HEK293 (cell line): Measurements from ENCODE around the gene NPHP1.

Experiments used
- CTCF ChIA-PET: fragments of 350-600 bp; formaldehyde crosslinking; extraction: SDS; loops from one replicate; lab custom pipeline; 2021; ENCODE audit warnings: antibody characterized with exemption; lab: Yijun Ruan, JAX
- POLR2A ChIA-PET: fragments of 300-600 bp; formaldehyde crosslinking; extraction: SDS; loops from one replicate; lab custom pipeline; 2020; ENCODE audit warnings: antibody characterized with exemption, inconsistent platforms; lab: Yijun Ruan, JAX
- H3K27ac ChIP-seq: fragments of 200-500 bp; sonication (Bioruptor generic); 2 replicates; pipeline ENCODE4 v1.5.1; 2014; ENCODE audit warnings: low read depth, low read length, control low read depth, inconsistent platforms; ENCODE audit errors: extremely low read depth
- H3K36me3 ChIP-seq, 2 experiments: fragments of 200-500 bp in 1 of 2; sonication (Bioruptor generic) in 1 of 2; 1 replicate in 1 of 2; 2 replicates in 1 of 2; pipeline ENCODE4 v1.5.1; 2014 to 2017; ENCODE audit warnings: inconsistent platforms in 2 of 2, low read length in 2 of 2; ENCODE audit not compliant: control insufficient read depth in 2 of 2, insufficient read depth in 1 of 2
- H3K4me1 ChIP-seq: fragments of 200-500 bp; sonication (Bioruptor generic); 2 replicates; pipeline ENCODE4 v1.5.1; 2014; ENCODE audit warnings: mild to moderate bottlenecking, low read length, inconsistent platforms; ENCODE audit not compliant: control insufficient read depth, insufficient read depth
- H3K4me3 ChIP-seq: 2 replicates; pipeline ENCODE4 v1.5.1; 2011; ENCODE audit warnings: low read depth, mild to moderate bottlenecking, control low read depth, low read length, moderate library complexity
- H3K9me3 ChIP-seq: fragments of 200-500 bp; sonication (Bioruptor generic); 2 replicates; pipeline ENCODE4 v1.5.1; 2014; ENCODE audit warnings: low read depth, low read length, inconsistent platforms; ENCODE audit not compliant: control insufficient read depth, insufficient read depth
- GFI1B ChIP-seq: fragments of 450-650 bp; formaldehyde crosslinking; IDR thresholded peaks from 2 replicates; pipeline ENCODE4 v1.5.1; 2016; ENCODE audit warnings: missing biosample characterization, missing genetic modification characterization
- KLF16 ChIP-seq: fragments of 450-650 bp; formaldehyde crosslinking; IDR thresholded peaks from 2 replicates; pipeline ENCODE4 v1.5.1; 2017; ENCODE audit warnings: missing biosample characterization, missing genetic modification characterization
- MYNN ChIP-seq: fragments of 450-650 bp; formaldehyde crosslinking; IDR thresholded peaks from 2 replicates; pipeline ENCODE4 v1.5.1; 2016; ENCODE audit warnings: missing biosample characterization, missing genetic modification characterization, borderline replicate concordance
- PRDM1 ChIP-seq: fragments of 450-650 bp; formaldehyde crosslinking; IDR thresholded peaks from 2 replicates; pipeline ENCODE4; 2016; ENCODE audit warnings: missing biosample characterization, missing genetic modification characterization
- ZBTB48 ChIP-seq: fragments of 450-650 bp; formaldehyde crosslinking; IDR thresholded peaks from 2 replicates; pipeline ENCODE4 v1.5.1; 2016; ENCODE audit warnings: missing biosample characterization, missing genetic modification characterization
- ZFP37 ChIP-seq: fragments of 450-650 bp; formaldehyde crosslinking; IDR thresholded peaks from 2 replicates; pipeline ENCODE4 v1.5.1; 2016; ENCODE audit warnings: missing biosample characterization, missing genetic modification characterization
- ZNF239 ChIP-seq: fragments of 450-650 bp; formaldehyde crosslinking; IDR thresholded peaks from 2 replicates; pipeline ENCODE4 v1.5.1; 2016; ENCODE audit warnings: missing biosample characterization, missing genetic modification characterization
- ZNF366 ChIP-seq: fragments of 450-650 bp; formaldehyde crosslinking; conservative IDR thresholded peaks from 2 replicates; pipeline ENCODE4 v1.5.1; 2016; ENCODE audit warnings: missing biosample characterization, missing genetic modification characterization
- ZNF544 ChIP-seq: fragments of 450-650 bp; formaldehyde crosslinking; IDR thresholded peaks from 2 replicates; pipeline ENCODE4 v1.5.0; 2017; ENCODE audit warnings: missing biosample characterization, missing genetic modification characterization
- ZNF654 ChIP-seq: fragments of 450-650 bp; formaldehyde crosslinking; IDR thresholded peaks from 2 replicates; pipeline ENCODE4 v1.5.1; 2016; ENCODE audit warnings: low read depth, missing biosample characterization, missing genetic modification characterization
- ZNF791 ChIP-seq: fragments of 450-650 bp; formaldehyde crosslinking; IDR thresholded peaks from 2 replicates; pipeline ENCODE4 v1.5.1; 2016; ENCODE audit warnings: missing biosample characterization, missing genetic modification characterization
- TF ChIP-seq, protein P1 (sequence below): fragments of 450-650 bp; IDR thresholded peaks from 2 replicates; pipeline ENCODE4 v1.5.1; 2018; ENCODE audit warnings: missing biosample characterization, mild to moderate bottlenecking, missing genetic modification characterization
- TF ChIP-seq, protein P2 (sequence below): fragments of 450-650 bp; formaldehyde crosslinking; IDR thresholded peaks from 2 replicates; pipeline ENCODE4 v1.5.1; 2017; ENCODE audit warnings: missing biosample characterization, missing genetic modification characterization
- TF ChIP-seq, protein P3 (sequence below): fragments of 450-650 bp; formaldehyde crosslinking; IDR thresholded peaks from 2 replicates; pipeline ENCODE4 v1.5.1; 2016; ENCODE audit warnings: missing biosample characterization, missing genetic modification characterization

Gene NPHP1

DNA sequence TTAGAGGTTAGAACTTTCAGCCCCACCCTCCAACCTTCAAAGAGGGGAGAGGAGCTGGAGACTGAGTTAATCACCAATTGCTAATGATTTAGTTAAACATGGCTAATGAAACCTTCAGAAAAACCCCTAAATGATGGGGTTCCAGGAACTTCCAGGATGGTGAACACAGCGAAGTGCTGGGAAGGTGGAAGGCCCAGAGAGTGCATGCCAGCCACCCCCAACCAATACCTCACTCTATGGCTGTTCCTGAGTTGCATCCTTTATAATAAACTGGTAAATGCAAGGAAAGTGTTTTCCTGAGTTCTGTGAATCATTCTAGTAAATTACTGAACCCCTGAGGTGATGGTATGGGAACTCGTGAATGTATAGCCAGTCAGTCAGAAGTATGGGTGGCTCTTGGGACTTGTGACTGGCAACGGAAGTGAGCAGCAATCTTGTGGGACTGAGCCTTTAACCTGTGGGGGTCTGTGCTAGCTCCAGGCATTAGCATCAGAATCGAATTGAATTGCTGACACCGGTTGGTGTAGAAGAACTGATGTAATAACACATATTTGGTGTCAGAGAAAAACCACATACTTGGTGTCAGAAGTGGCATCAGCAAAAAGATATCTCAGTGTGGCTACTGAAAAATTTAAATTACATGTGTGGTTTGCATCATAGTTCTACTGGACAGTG lies 37.4 kb downstream of the NPHP1 start:
- H3K4me1 ChIP-seq: no peaks in the 10 kb centered on the region
- TF ChIP-seq MYNN (tag by site-specific recombination) (no peak), ZNF366 (tag by site-specific recombination) (no peak), ZNF239 (tag by site-specific recombination) (no peak)
- TF ChIP-seq, protein P1, sequence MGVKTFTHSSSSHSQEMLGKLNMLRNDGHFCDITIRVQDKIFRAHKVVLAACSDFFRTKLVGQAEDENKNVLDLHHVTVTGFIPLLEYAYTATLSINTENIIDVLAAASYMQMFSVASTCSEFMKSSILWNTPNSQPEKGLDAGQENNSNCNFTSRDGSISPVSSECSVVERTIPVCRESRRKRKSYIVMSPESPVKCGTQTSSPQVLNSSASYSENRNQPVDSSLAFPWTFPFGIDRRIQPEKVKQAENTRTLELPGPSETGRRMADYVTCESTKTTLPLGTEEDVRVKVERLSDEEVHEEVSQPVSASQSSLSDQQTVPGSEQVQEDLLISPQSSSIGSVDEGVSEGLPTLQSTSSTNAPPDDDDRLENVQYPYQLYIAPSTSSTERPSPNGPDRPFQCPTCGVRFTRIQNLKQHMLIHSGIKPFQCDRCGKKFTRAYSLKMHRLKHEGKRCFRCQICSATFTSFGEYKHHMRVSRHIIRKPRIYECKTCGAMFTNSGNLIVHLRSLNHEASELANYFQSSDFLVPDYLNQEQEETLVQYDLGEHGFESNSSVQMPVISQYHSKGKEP: no peak
- H3K4me3 ChIP-seq: no peak overlapping the region
- no peaks in the 10 kb centered on the region for H3K9me3 ChIP-seq
- peaks cover 0 to 4% of the 10 kb centered on the region in 2 experiments; a peak in 1 of 3 replicates for H3K36me3 ChIP-seq
- ChIA-PET POLR2A (no interaction called here), CTCF (interaction anchor here (0.5 to 0.6 kb wide), 2 partner anchors 10 to 12 kb away, joined by 3 to 7 read pairs; no protein-coding TSS in a partner anchor)
- no peak overlapping the region for H3K27ac ChIP-seq

DNA sequence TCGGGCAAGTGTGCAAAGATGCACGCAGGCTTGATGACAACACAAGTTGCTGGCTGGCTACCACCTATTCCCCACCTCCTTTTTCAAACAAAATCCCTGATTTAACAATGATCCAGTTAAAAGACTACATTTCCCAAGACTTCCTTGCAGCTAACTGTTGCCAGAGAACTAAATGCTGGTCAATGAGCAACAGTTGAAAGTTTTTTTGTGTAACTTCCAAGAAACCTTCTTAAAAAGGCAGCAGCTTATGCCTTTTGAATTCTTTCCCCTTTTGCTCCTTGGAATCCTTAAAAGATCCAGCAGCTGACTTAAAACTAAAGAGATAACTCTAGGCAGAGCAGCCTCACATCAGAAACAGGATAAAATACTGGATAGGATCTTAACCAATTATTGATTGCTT lies 38.5 kb downstream of the NPHP1 start:
- H3K27ac ChIP-seq: no peak overlapping the region
- H3K4me3 ChIP-seq: no peak overlapping the region
- no peaks in the 10 kb centered on the region for H3K9me3 ChIP-seq
- no peaks in the 10 kb centered on the region for H3K4me1 ChIP-seq
- ChIA-PET POLR2A (no interaction called here), CTCF (interaction anchor here (0.7 to 1.9 kb wide), 3 partner anchors 9 to 687 kb away, joined by 3 to 7 read pairs (median 4); no protein-coding TSS in a partner anchor)
- no peak for TF ChIP-seq PRDM1 (tag by site-specific recombination)
- TF ChIP-seq ZNF544: no peak
- TF ChIP-seq, protein P2, sequence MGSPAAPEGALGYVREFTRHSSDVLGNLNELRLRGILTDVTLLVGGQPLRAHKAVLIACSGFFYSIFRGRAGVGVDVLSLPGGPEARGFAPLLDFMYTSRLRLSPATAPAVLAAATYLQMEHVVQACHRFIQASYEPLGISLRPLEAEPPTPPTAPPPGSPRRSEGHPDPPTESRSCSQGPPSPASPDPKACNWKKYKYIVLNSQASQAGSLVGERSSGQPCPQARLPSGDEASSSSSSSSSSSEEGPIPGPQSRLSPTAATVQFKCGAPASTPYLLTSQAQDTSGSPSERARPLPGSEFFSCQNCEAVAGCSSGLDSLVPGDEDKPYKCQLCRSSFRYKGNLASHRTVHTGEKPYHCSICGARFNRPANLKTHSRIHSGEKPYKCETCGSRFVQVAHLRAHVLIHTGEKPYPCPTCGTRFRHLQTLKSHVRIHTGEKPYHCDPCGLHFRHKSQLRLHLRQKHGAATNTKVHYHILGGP (tag by site-specific recombination): no peak
- TF ChIP-seq, protein P3, sequence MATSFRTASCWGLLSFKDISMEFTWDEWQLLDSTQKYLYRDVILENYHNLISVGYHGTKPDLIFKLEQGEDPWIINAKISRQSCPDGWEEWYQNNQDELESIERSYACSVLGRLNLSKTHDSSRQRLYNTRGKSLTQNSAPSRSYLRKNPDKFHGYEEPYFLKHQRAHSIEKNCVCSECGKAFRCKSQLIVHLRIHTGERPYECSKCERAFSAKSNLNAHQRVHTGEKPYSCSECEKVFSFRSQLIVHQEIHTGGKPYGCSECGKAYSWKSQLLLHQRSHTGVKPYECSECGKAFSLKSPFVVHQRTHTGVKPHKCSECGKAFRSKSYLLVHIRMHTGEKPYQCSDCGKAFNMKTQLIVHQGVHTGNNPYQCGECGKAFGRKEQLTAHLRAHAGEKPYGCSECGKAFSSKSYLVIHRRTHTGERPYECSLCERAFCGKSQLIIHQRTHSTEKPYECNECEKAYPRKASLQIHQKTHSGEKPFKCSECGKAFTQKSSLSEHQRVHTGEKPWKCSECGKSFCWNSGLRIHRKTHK: no peak
- no peak for TF ChIP-seq ZNF791 (tag by site-specific recombination)
- TF ChIP-seq KLF16 (tag by site-specific recombination): no peak
- TF ChIP-seq GFI1B (tag by site-specific recombination): no peak
- TF ChIP-seq ZBTB48 (tag by site-specific recombination): no peak
- H3K36me3 ChIP-seq: peaks cover 0 to 4% of the 10 kb centered on the region in 2 experiments; a peak in 1 of 3 replicates

DNA sequence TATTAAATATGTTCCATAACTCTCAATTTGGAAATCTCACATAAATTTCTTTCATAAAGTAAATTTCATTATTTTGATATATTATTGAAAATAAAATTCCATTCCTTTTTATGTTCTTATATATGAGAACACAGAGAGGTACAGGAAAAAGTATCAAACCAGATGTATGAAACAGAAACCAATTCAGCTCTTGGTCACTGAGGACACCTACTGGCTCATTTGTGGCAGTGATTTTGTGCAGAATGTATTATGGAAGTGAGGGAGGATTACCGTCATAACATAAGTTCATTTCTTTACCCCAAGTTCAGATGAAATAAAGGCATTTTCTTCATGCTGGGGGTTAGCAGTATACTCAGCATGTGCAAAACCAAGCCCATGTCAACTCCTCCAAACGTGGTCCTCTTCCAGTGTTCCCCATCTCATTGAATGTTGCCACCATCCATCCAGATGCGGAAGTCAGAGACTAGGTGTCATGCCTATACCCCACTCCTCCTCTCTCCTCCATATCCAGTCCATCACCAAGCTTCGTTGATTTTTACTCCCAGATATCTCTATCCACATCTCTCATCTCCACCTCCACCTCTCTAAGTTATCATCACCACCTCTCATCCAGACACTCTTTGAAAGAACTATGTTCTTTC lies 47.5 kb downstream of the NPHP1 start:
- TF ChIP-seq ZNF654 (tag by site-specific recombination) (peak; percentile 84), ZFP37 (tag by site-specific recombination) (no peak)
- ChIA-PET POLR2A (no interaction called here), CTCF (interaction anchor here (0.6 to 1.9 kb wide), 10 partner anchors 9 to 62 kb away, joined by 3 to 12 read pairs (median 4); no protein-coding TSS in a partner anchor)
- Histone ChIP-seq H3K27ac (no peak overlapping the region), H3K36me3 (no peaks in the 10 kb centered on the region; a peak in 1 of 3 replicates), H3K9me3 (no peaks in the 10 kb centered on the region), H3K4me1 (no peaks in the 10 kb centered on the region), H3K4me3 (no peak overlapping the region)
